Vagina (tissue), 2 donors: ENCODE results near the gene KISS1R. TPM values are rescaled to one million over a fixed set of nuclear protein-coding genes. Genes with fewer than 3 reads are reported as not detected.

Source experiments
- DNase-seq, 2 donors: peaks; one replicate each; pipeline ENCODE4 v3.0.0-alpha.2; 2017; ENCODE audit errors: extremely low spot score in 2 of 2
- H3K27ac ChIP-seq: fragments of 200-600 bp; sonication (generic); one replicate; pipeline ENCODE4 v1.5.1; 2019
- H3K27me3 ChIP-seq: fragments of 200-600 bp; sonication (generic); one replicate; pipeline ENCODE4 v1.5.1; 2019
- H3K36me3 ChIP-seq, 2 donors: fragments of 200-600 bp; sonication (generic); one replicate each; pipeline ENCODE4 v1.5.1; 2017 to 2019
- H3K4me1 ChIP-seq: fragments of 200-600 bp; sonication (generic); one replicate; pipeline ENCODE4 v1.5.1; 2019
- H3K4me3 ChIP-seq, 2 donors: fragments of 200-600 bp; sonication (generic); 1 replicate in 1 of 2; 2 replicates in 1 of 2; pipeline ENCODE4 v1.5.1; 2016 to 2019
- H3K9me3 ChIP-seq: fragments of 200-600 bp; sonication (generic); one replicate; pipeline ENCODE4 v1.5.1; 2019
- CTCF ChIP-seq, 3 experiments: fragments of 450-650 bp in 2 of 3; fragments of 200-600 bp in 1 of 3; sonication (generic) in 1 of 3; IDR thresholded peaks; one replicate each; pipeline ENCODE4 v1.5.1; 2017 to 2019; ENCODE audit warnings: antibody characterized with exemption in 3 of 3, mild to moderate bottlenecking in 2 of 3, moderate library complexity in 2 of 3
- POLR2A ChIP-seq, 2 donors: fragments of 450-650 bp; IDR thresholded peaks; one replicate each; pipeline ENCODE4 v1.6.1; 2017; ENCODE audit warnings: antibody characterized with exemption in 2 of 2, mild to moderate bottlenecking in 2 of 2, moderate library complexity in 2 of 2
- POLR2AphosphoS5 ChIP-seq, 2 donors: sonication (generic); formaldehyde crosslinking; IDR thresholded peaks; one replicate each; pipeline ENCODE4 v1.9.0; 2017; ENCODE audit warnings: antibody characterized with exemption in 2 of 2, mild to moderate bottlenecking in 2 of 2, low read depth in 1 of 2; ENCODE audit not compliant: insufficient read depth in 1 of 2
- intact Hi-C: fragments of 100-400 bp; cut with DNase I; formaldehyde crosslinking; loops from one replicate; pipeline ENCODE4 v1.15.1; 2023
- total RNA-seq: library from RNA; depleted of rRNA; stranded (reverse); fragments of >200 nt; gene quantifications from one replicate; pipeline ENCODE4 v1.2.3, GENCODE V29; 2016

KISS1R gene
- total RNA-seq, 1 donor from 2014 or later: not detected

- no peak for TF ChIP-seq POLR2A (IDR thresholded peaks at IDR 0.05)
- TF ChIP-seq CTCF (IDR thresholded peaks at IDR 0.05): no peak
- TF ChIP-seq POLR2AphosphoS5 (IDR thresholded peaks at IDR 0.05; ENCODE audit: insufficient read depth in 1 of 2, low read depth in 1 of 2): no peak
Observed at GRCh38 chr19:948842-949496, 31.8 kb downstream of the KISS1R start.

GRCh38 chr19:950352-951066 lies 33.4 kb downstream of the KISS1R start:
- no peak overlapping the region for H3K27ac ChIP-seq
- DNase-seq: no peak
- TF ChIP-seq POLR2AphosphoS5 (IDR thresholded peaks at IDR 0.05; ENCODE audit: insufficient read depth in 1 of 2, low read depth in 1 of 2) (no peak), POLR2A (IDR thresholded peaks at IDR 0.05) (no peak), CTCF (IDR thresholded peaks at IDR 0.05) (no peak)

More at GRCh38 chr19:948842-949496, 31.8 kb downstream of the KISS1R start:
- Histone ChIP-seq H3K4me3 (no peak overlapping the region), H3K27ac (no peak overlapping the region), H3K27me3 (no peaks in the 10 kb centered on the region), H3K36me3 (no peaks in the 10 kb centered on the region), H3K4me1 (peaks cover 27% of the 10 kb centered on the region), H3K9me3 (no peaks in the 10 kb centered on the region)
- DNase-seq: no peak
- intact Hi-C loops: no loop called here

GRCh38 chr19:952049-952679 lies 35.0 kb downstream of the KISS1R start:
- DNase-seq: no peak
- Histone ChIP-seq H3K36me3 (no peaks in the 10 kb centered on the region), H3K9me3 (no peaks in the 10 kb centered on the region), H3K4me3 (no peak overlapping the region), H3K27ac (no peak overlapping the region), H3K27me3 (no peaks in the 10 kb centered on the region), H3K4me1 (peaks cover 28% of the 10 kb centered on the region)
- intact Hi-C loops: no loop called here
- TF ChIP-seq CTCF (IDR thresholded peaks at IDR 0.05): no peak
- no peak for TF ChIP-seq POLR2A (IDR thresholded peaks at IDR 0.05)
- no peak for TF ChIP-seq POLR2AphosphoS5 (IDR thresholded peaks at IDR 0.05; ENCODE audit: insufficient read depth in 1 of 2, low read depth in 1 of 2)

More at GRCh38 chr19:950352-951066, 33.4 kb downstream of the KISS1R start:
- H3K4me3 ChIP-seq: no peak overlapping the region
- no peaks in the 10 kb centered on the region for H3K27me3 ChIP-seq
- H3K4me1 ChIP-seq: peaks cover 15% of the 10 kb centered on the region
- intact Hi-C loops: no loop called here
- H3K36me3 ChIP-seq: no peaks in the 10 kb centered on the region
- no peaks in the 10 kb centered on the region for H3K9me3 ChIP-seq

GRCh38 chr19:952680-953444 lies 35.7 kb downstream of the KISS1R start:
- DNase-seq: no peak
- H3K4me3 ChIP-seq: no peak overlapping the region
- no peak overlapping the region for H3K27ac ChIP-seq

More at GRCh38 chr19:952680-953444, 35.7 kb downstream of the KISS1R start:
- Histone ChIP-seq H3K9me3 (no peaks in the 10 kb centered on the region), H3K36me3 (no peaks in the 10 kb centered on the region), H3K27me3 (no peaks in the 10 kb centered on the region), H3K4me1 (peaks cover 29% of the 10 kb centered on the region)
- intact Hi-C loops: no loop called here
- no peak for TF ChIP-seq POLR2A (IDR thresholded peaks at IDR 0.05)
- TF ChIP-seq POLR2AphosphoS5 (IDR thresholded peaks at IDR 0.05; ENCODE audit: insufficient read depth in 1 of 2, low read depth in 1 of 2): no peak
- TF ChIP-seq CTCF (IDR thresholded peaks at IDR 0.05): no peak
